ENCODE results near the gene DNAJC5.

DNA sequence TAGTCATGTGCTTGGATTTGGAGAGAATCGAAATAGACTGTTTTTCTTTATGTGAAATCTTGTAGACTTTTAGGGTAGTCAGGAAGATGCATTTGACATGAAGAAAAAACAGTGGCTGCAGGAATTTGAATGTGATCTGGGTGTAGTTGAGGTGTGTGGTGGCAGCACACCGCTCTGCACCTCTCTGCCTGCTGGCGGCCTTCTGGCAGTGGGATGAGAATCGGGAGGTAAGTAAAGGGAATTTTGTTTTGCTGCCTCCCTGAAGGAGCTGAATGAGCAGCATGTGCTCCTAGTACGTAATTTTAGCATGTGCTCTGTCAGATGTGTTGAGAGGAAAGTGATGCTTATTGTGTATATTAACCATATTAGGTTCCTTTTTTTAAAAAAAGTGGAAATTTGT lies 26.7 kb upstream of the DNAJC5 start:
- TF ChIP-seq, protein P1, sequence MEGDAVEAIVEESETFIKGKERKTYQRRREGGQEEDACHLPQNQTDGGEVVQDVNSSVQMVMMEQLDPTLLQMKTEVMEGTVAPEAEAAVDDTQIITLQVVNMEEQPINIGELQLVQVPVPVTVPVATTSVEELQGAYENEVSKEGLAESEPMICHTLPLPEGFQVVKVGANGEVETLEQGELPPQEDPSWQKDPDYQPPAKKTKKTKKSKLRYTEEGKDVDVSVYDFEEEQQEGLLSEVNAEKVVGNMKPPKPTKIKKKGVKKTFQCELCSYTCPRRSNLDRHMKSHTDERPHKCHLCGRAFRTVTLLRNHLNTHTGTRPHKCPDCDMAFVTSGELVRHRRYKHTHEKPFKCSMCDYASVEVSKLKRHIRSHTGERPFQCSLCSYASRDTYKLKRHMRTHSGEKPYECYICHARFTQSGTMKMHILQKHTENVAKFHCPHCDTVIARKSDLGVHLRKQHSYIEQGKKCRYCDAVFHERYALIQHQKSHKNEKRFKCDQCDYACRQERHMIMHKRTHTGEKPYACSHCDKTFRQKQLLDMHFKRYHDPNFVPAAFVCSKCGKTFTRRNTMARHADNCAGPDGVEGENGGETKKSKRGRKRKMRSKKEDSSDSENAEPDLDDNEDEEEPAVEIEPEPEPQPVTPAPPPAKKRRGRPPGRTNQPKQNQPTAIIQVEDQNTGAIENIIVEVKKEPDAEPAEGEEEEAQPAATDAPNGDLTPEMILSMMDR (conservative IDR thresholded peaks at IDR 0.05 in 1 of 2, IDR thresholded peaks at IDR 0.05 in 1 of 2; ENCODE audit: extremely low read depth in 1 of 2, insufficient read depth in 1 of 2, low read depth in 1 of 2, low read length in 2 of 2), result no peak
- no peak for TF ChIP-seq EZH2 (IDR thresholded peaks at IDR 0.05; ENCODE audit: borderline replicate concordance, low read length)

Data from mammary epithelial cell (primary cell).